DOHH2 (cell line): ENCODE results near the gene TUT1.

Experiments used
- H3F3A ChIP-seq: fragments of 200-600 bp; sonication (generic), shearing (Covaris generic); 2 replicates; pipeline ENCODE4 v1.6.0; 2016; ENCODE audit warnings: antibody characterized with exemption, mild to moderate bottlenecking; ENCODE audit not compliant: control insufficient read depth, insufficient read depth
- H3K27ac ChIP-seq: fragments of 200-600 bp; sonication (generic); 2 replicates; pipeline ENCODE4 v1.5.1; 2014; ENCODE audit warnings: low read depth, mild to moderate bottlenecking, low read length, moderate library complexity
- H3K27me3 ChIP-seq: fragments of 200-600 bp; sonication (generic); 2 replicates; pipeline ENCODE4 v1.6.1; 2014; ENCODE audit warnings: mild to moderate bottlenecking, low read length, mixed read lengths; ENCODE audit not compliant: control insufficient read depth
- H3K36me3 ChIP-seq: fragments of 200-600 bp; sonication (generic); 2 replicates; pipeline ENCODE4 v1.6.1; 2014; ENCODE audit warnings: mild to moderate bottlenecking, low read length, moderate library complexity, mixed read lengths; ENCODE audit not compliant: control insufficient read depth
- H3K4me1 ChIP-seq: fragments of 200-600 bp; sonication (generic); 2 replicates; pipeline ENCODE4 v1.6.1; 2014; ENCODE audit warnings: mild to moderate bottlenecking, low read length, mixed read lengths; ENCODE audit not compliant: control insufficient read depth
- H3K4me2 ChIP-seq: fragments of 200-600 bp; sonication (generic); 2 replicates; pipeline ENCODE4 v1.6.0; 2014; ENCODE audit warnings: mild to moderate bottlenecking, low read length, moderate library complexity
- H3K4me3 ChIP-seq: fragments of 200-600 bp; sonication (generic); 2 replicates; pipeline ENCODE4 v1.5.1; 2014; ENCODE audit warnings: mild to moderate bottlenecking, low read length, mixed read lengths
- H3K79me2 ChIP-seq: fragments of 200-600 bp; sonication (generic); 2 replicates; pipeline ENCODE4 v1.6.1; 2014; ENCODE audit warnings: mild to moderate bottlenecking, low read length, mixed read lengths; ENCODE audit not compliant: control insufficient read depth
- H3K9me2 ChIP-seq: fragments of 200-600 bp; sonication (generic); replicated peaks from 2 replicates; pipeline ENCODE4 v1.6.1; 2014; ENCODE audit warnings: mild to moderate bottlenecking, low read length, mixed read lengths; ENCODE audit not compliant: control insufficient read depth
- H3K9me3 ChIP-seq: fragments of 200-600 bp; sonication (generic); 2 replicates; pipeline ENCODE4 v1.6.1; 2014; ENCODE audit warnings: antibody characterized with exemption, low read length, mixed read lengths; ENCODE audit not compliant: control insufficient read depth, insufficient read depth
- H4K20me1 ChIP-seq: fragments of 200-600 bp; sonication (generic); 2 replicates; pipeline ENCODE4 v1.6.0; 2014; ENCODE audit warnings: low read depth, mild to moderate bottlenecking, antibody characterized with exemption, low read length, moderate library complexity; ENCODE audit not compliant: control insufficient read depth, insufficient read depth
- CTCF ChIP-seq: fragments of 200-600 bp; sonication (generic); IDR thresholded peaks from one replicate; pipeline ENCODE4 v1.5.1; 2014; ENCODE audit warnings: antibody characterized with exemption, mild to moderate bottlenecking, low read depth, low read length; ENCODE audit not compliant: poor library complexity, severe bottlenecking
- EZH2phosphoT487 ChIP-seq: fragments of 200-600 bp; sonication (generic); IDR thresholded peaks from 2 replicates; pipeline ENCODE4 v1.6.1; 2017; ENCODE audit warnings: borderline replicate concordance, mild to moderate bottlenecking, antibody characterized with exemption, low read length, moderate library complexity, mixed read lengths

The TUT1 gene

GRCh38 chr11:62542111-62542745, 49.1 kb downstream of the TUT1 start:
- Histone ChIP-seq H3K36me3 (no peaks in the 10 kb centered on the region), H3K4me2 (no peak overlapping the region), H3K27me3 (peaks cover 51% of the 10 kb centered on the region), H3K4me1 (peaks cover 17% of the 10 kb centered on the region), H3K9me3 (no peaks in the 10 kb centered on the region), H3K27ac (no peak overlapping the region), H3K79me2 (no peaks in the 10 kb centered on the region), H4K20me1 (no peaks in the 10 kb centered on the region), H3F3A (no peaks in the 10 kb centered on the region), H3K4me3 (no peak overlapping the region), H3K9me2 (no peaks in the 10 kb centered on the region)
- TF ChIP-seq CTCF (no peak), EZH2phosphoT487 (no peak)

GRCh38 chr11:62540804-62541701, 50.3 kb downstream of the TUT1 start:
- H3K4me3 ChIP-seq, result peak overlapping the region; percentile 20; the same call in 1 of the 2 replicates
- H3K36me3 ChIP-seq, result no peaks in the 10 kb centered on the region
- H3K4me1 ChIP-seq, result peaks cover 17% of the 10 kb centered on the region
- H4K20me1 ChIP-seq, result no peaks in the 10 kb centered on the region
- no peaks in the 10 kb centered on the region for H3K9me3 ChIP-seq
- no peaks in the 10 kb centered on the region for H3K79me2 ChIP-seq
- H3K9me2 ChIP-seq, result no peaks in the 10 kb centered on the region
- no peaks in the 10 kb centered on the region for H3F3A ChIP-seq
- peaks cover 40% of the 10 kb centered on the region for H3K27me3 ChIP-seq
- TF ChIP-seq EZH2phosphoT487 (no peak), CTCF (no peak)
- H3K4me2 ChIP-seq, result peak overlapping the region; percentile 45; the same call in 1 of the 2 replicates
- no peak overlapping the region for H3K27ac ChIP-seq

- Histone ChIP-seq H3K36me3 (no peaks in the 10 kb centered on the region), H3F3A (no peaks in the 10 kb centered on the region), H3K27me3 (peaks cover 24% of the 10 kb centered on the region), H3K27ac (no peak overlapping the region), H3K9me3 (no peaks in the 10 kb centered on the region), H4K20me1 (no peaks in the 10 kb centered on the region), H3K4me1 (peaks cover 17% of the 10 kb centered on the region), H3K9me2 (no peaks in the 10 kb centered on the region), H3K4me2 (no peak overlapping the region), H3K79me2 (no peaks in the 10 kb centered on the region), H3K4me3 (no peak overlapping the region)
- TF ChIP-seq EZH2phosphoT487 (no peak), CTCF (no peak)
Observed at GRCh38 chr11:62539238-62539925, 51.9 kb downstream of the TUT1 start.
